Loucy (cell line): Measurements from ENCODE around the gene TMCC2.

Experiments used
- H2AFZ ChIP-seq: fragments of 200-600 bp; sonication (generic); 2 replicates; pipeline ENCODE4 v1.6.0; 2016; ENCODE audit warnings: antibody characterized with exemption, mild to moderate bottlenecking, low read length, moderate library complexity
- H3F3A ChIP-seq: fragments of 200-600 bp; 2 replicates; pipeline ENCODE4 v1.6.0; 2016; ENCODE audit warnings: antibody characterized with exemption, low read depth, mild to moderate bottlenecking
- H3K27me3 ChIP-seq: fragments of 200-600 bp; sonication (generic); 2 replicates; pipeline ENCODE4 v1.6.1; 2014; ENCODE audit warnings: low read length, mild to moderate bottlenecking; ENCODE audit not compliant: insufficient read depth, poor library complexity, severe bottlenecking
- H3K36me3 ChIP-seq: fragments of 200-600 bp; sonication (generic); 2 replicates; pipeline ENCODE4 v1.6.1; 2016; ENCODE audit warnings: low read length; ENCODE audit not compliant: insufficient read depth
- H3K4me1 ChIP-seq: fragments of 200-600 bp; sonication (generic); 2 replicates; pipeline ENCODE4 v1.5.1; 2014; ENCODE audit warnings: low read length, mild to moderate bottlenecking; ENCODE audit not compliant: insufficient read depth, poor library complexity, severe bottlenecking
- H3K4me2 ChIP-seq: fragments of 200-600 bp; sonication (generic); 2 replicates; pipeline ENCODE4 v1.6.0; 2014; ENCODE audit warnings: antibody characterized with exemption, low read length, low read depth, mild to moderate bottlenecking; ENCODE audit not compliant: poor library complexity, severe bottlenecking
- H3K4me3 ChIP-seq: fragments of 200-600 bp; sonication (generic); 2 replicates; pipeline ENCODE4 v1.5.1; 2014; ENCODE audit warnings: low read length, mild to moderate bottlenecking, mixed read lengths; ENCODE audit not compliant: poor library complexity, severe bottlenecking
- H3K79me2 ChIP-seq: fragments of 200-600 bp; sonication (generic); 2 replicates; pipeline ENCODE4 v1.6.1; 2014; ENCODE audit warnings: low read length; ENCODE audit not compliant: insufficient read depth
- H3K9ac ChIP-seq: fragments of 200-600 bp; sonication (generic); 2 replicates; pipeline ENCODE4 v1.6.0; 2014; ENCODE audit warnings: mild to moderate bottlenecking, low read depth, low read length, moderate library complexity; ENCODE audit not compliant: poor library complexity, severe bottlenecking
- H3K9me2 ChIP-seq: fragments of 200-600 bp; sonication (generic); replicated peaks from 2 replicates; pipeline ENCODE4 v1.6.1; 2016; ENCODE audit warnings: low read depth, low read length, mixed read lengths
- H3K9me3 ChIP-seq: fragments of 200-600 bp; sonication (generic); 2 replicates; pipeline ENCODE4 v1.6.1; 2014; ENCODE audit warnings: mild to moderate bottlenecking, antibody characterized with exemption, low read length, low read depth; ENCODE audit not compliant: insufficient read depth
- H4K20me1 ChIP-seq: fragments of 200-600 bp; sonication (generic); 2 replicates; pipeline ENCODE4 v1.6.0; 2014; ENCODE audit warnings: antibody characterized with exemption, low read length, mild to moderate bottlenecking; ENCODE audit not compliant: insufficient read depth, poor library complexity, severe bottlenecking
- EZH2phosphoT487 ChIP-seq: fragments of 200-600 bp; IDR thresholded peaks from 2 replicates; pipeline ENCODE4 v1.6.1; 2018; ENCODE audit warnings: antibody characterized with exemption, mild to moderate bottlenecking, moderate library complexity, borderline replicate concordance
- TF ChIP-seq, protein P1 (sequence below): fragments of 200-600 bp; sonication (generic); conservative IDR thresholded peaks from 2 replicates; pipeline ENCODE4 v1.5.1; 2014; ENCODE audit warnings: mild to moderate bottlenecking, antibody characterized with exemption, low read length

The TMCC2 gene

DNA sequence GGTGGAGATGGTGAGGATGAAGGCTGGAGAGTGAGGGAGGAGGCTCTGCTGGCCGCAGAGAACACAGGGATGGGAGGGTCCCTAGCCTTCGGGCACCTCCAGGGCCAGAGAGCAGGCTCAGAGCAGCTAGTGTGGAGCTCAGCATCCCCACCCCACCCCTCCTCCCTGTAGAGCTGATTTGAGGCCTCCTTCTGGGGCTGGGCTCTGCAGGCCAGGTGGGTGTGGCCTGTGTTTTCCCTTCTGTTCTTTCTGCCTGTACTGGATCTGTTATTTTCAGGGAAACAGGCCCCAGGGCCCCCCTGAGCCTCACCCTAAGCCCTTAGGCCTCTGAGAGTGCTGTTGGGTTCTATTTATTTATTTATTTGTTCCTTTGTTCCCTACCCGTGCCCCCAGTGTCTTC lies 44.8 kb downstream of the TMCC2 start:
- H3K4me2 ChIP-seq, result no peak overlapping the region
- TF ChIP-seq EZH2phosphoT487, result no peak
- TF ChIP-seq, protein P1, sequence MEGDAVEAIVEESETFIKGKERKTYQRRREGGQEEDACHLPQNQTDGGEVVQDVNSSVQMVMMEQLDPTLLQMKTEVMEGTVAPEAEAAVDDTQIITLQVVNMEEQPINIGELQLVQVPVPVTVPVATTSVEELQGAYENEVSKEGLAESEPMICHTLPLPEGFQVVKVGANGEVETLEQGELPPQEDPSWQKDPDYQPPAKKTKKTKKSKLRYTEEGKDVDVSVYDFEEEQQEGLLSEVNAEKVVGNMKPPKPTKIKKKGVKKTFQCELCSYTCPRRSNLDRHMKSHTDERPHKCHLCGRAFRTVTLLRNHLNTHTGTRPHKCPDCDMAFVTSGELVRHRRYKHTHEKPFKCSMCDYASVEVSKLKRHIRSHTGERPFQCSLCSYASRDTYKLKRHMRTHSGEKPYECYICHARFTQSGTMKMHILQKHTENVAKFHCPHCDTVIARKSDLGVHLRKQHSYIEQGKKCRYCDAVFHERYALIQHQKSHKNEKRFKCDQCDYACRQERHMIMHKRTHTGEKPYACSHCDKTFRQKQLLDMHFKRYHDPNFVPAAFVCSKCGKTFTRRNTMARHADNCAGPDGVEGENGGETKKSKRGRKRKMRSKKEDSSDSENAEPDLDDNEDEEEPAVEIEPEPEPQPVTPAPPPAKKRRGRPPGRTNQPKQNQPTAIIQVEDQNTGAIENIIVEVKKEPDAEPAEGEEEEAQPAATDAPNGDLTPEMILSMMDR, result no peak
- no peaks in the 10 kb centered on the region for H3K9me2 ChIP-seq
- H2AFZ ChIP-seq, result no peak overlapping the region
- peaks cover 5% of the 10 kb centered on the region for H3K4me1 ChIP-seq
- H3K79me2 ChIP-seq, result no peaks in the 10 kb centered on the region
- no peaks in the 10 kb centered on the region for H3K9me3 ChIP-seq
- H3K4me3 ChIP-seq, result no peak overlapping the region
- H3K9ac ChIP-seq, result no peak overlapping the region
- H3F3A ChIP-seq, result no peaks in the 10 kb centered on the region
- no peaks in the 10 kb centered on the region for H4K20me1 ChIP-seq
- H3K27me3 ChIP-seq, result no peaks in the 10 kb centered on the region
- H3K36me3 ChIP-seq, result no peaks in the 10 kb centered on the region

DNA sequence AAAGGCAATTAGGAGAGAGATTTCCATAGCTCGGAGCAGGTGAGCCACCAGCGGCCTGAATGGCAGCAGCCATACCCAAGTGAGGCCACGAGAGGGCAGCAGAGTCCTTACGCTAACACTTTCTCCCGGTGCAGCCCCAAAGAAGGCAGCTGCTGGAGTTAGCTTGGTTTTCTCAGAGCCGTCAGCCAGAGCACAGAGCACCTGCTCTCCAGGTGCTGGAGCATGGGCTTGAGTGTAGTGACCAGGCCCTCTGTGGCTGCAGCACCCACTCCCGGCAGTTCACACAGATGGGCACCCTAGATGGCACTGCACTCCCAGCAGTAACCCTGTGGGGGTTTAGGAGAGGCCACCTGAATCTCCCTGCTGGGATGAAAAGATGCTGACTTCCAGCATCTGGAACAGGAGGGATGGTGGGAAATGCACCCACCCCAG lies 45.8 kb downstream of the TMCC2 start:
- H3K36me3 ChIP-seq, result no peaks in the 10 kb centered on the region
- no peaks in the 10 kb centered on the region for H3K9me2 ChIP-seq
- no peaks in the 10 kb centered on the region for H3K79me2 ChIP-seq
- H4K20me1 ChIP-seq, result no peaks in the 10 kb centered on the region
- H3K4me1 ChIP-seq, result no peaks in the 10 kb centered on the region
- no peak overlapping the region for H3K4me2 ChIP-seq
- no peaks in the 10 kb centered on the region for H3K27me3 ChIP-seq
- H2AFZ ChIP-seq, result no peak overlapping the region
- H3F3A ChIP-seq, result no peaks in the 10 kb centered on the region
- H3K4me3 ChIP-seq, result no peak overlapping the region
- H3K9me3 ChIP-seq, result no peaks in the 10 kb centered on the region
- TF ChIP-seq EZH2phosphoT487, result no peak
- TF ChIP-seq, protein P1, result peak; percentile 99
- H3K9ac ChIP-seq, result no peak overlapping the region

DNA sequence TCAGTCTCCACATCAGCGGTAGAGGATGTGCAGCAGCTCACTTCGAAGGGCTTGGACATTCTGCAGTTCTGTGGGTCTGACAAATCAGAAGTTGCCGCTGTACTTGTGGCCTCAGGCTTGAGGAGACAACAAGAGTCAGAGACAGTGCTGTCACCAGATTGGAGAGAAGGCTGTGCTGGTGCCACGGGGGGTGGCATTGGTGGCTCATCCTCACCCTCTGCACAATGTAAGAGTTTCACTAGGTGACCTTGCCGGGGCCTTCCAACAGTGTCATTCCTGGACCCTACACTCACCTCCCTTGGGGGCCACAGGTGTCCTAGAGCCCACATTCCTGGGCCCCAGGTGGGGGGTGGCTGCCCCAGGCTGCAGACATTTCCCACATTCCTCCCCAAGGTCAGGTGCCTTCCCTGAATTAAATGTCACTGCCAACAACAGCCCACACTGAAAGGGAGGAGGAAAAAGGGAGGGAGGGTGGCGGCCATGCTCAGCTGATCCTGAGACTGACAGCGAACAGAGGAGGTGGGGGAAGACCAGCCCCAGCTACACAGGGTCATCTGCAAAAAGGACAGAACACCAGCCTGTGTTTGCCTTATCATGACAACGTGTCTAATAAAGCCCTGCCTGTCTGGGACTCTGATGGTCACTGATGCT lies 46.4 kb downstream of the TMCC2 start:
- H3K9me3 ChIP-seq, result no peaks in the 10 kb centered on the region
- no peaks in the 10 kb centered on the region for H3K79me2 ChIP-seq
- H3K9me2 ChIP-seq, result no peaks in the 10 kb centered on the region
- no peak overlapping the region for H3K4me3 ChIP-seq
- H2AFZ ChIP-seq, result no peak overlapping the region
- no peak overlapping the region for H3K4me2 ChIP-seq
- H3K36me3 ChIP-seq, result no peaks in the 10 kb centered on the region
- no peaks in the 10 kb centered on the region for H3F3A ChIP-seq
- no peaks in the 10 kb centered on the region for H3K4me1 ChIP-seq
- TF ChIP-seq, protein P1, result no peak
- TF ChIP-seq EZH2phosphoT487, result no peak
- no peaks in the 10 kb centered on the region for H4K20me1 ChIP-seq
- H3K9ac ChIP-seq, result no peak overlapping the region
- H3K27me3 ChIP-seq, result no peaks in the 10 kb centered on the region
